HEK293 (cell line): ENCODE data around the gene RIPOR3.
A peak's percentile ranks its signal among the peaks of the same experiment; 100 is the strongest.

Experiments
- CTCF ChIA-PET: fragments of 350-600 bp; formaldehyde crosslinking; extraction: SDS; loops from one replicate; lab custom pipeline; 2021; ENCODE audit warnings: antibody characterized with exemption; lab: Yijun Ruan, JAX
- POLR2A ChIA-PET: fragments of 300-600 bp; formaldehyde crosslinking; extraction: SDS; loops from one replicate; lab custom pipeline; 2020; ENCODE audit warnings: antibody characterized with exemption, inconsistent platforms; lab: Yijun Ruan, JAX
- H3K27ac ChIP-seq: fragments of 200-500 bp; sonication (Bioruptor generic); 2 replicates; pipeline ENCODE4 v1.5.1; 2014; ENCODE audit warnings: low read depth, low read length, control low read depth, inconsistent platforms; ENCODE audit errors: extremely low read depth
- H3K36me3 ChIP-seq, 2 experiments: fragments of 200-500 bp in 1 of 2; sonication (Bioruptor generic) in 1 of 2; 1 replicate in 1 of 2; 2 replicates in 1 of 2; pipeline ENCODE4 v1.5.1; 2014 to 2017; ENCODE audit warnings: inconsistent platforms in 2 of 2, low read length in 2 of 2; ENCODE audit not compliant: control insufficient read depth in 2 of 2, insufficient read depth in 1 of 2
- H3K4me1 ChIP-seq: fragments of 200-500 bp; sonication (Bioruptor generic); 2 replicates; pipeline ENCODE4 v1.5.1; 2014; ENCODE audit warnings: mild to moderate bottlenecking, low read length, inconsistent platforms; ENCODE audit not compliant: control insufficient read depth, insufficient read depth
- H3K4me3 ChIP-seq: 2 replicates; pipeline ENCODE4 v1.5.1; 2011; ENCODE audit warnings: low read depth, mild to moderate bottlenecking, control low read depth, low read length, moderate library complexity
- H3K9me3 ChIP-seq: fragments of 200-500 bp; sonication (Bioruptor generic); 2 replicates; pipeline ENCODE4 v1.5.1; 2014; ENCODE audit warnings: low read depth, low read length, inconsistent platforms; ENCODE audit not compliant: control insufficient read depth, insufficient read depth
- GLI4 ChIP-seq: fragments of 450-650 bp; formaldehyde crosslinking; IDR thresholded peaks from 2 replicates; pipeline ENCODE4 v1.5.1; 2016; ENCODE audit warnings: missing biosample characterization, missing genetic modification characterization
- KLF7 ChIP-seq: fragments of 450-650 bp; formaldehyde crosslinking; IDR thresholded peaks from 2 replicates; pipeline ENCODE4 v1.5.1; 2016; ENCODE audit warnings: missing biosample characterization, missing genetic modification characterization, borderline replicate concordance
- WT1 ChIP-seq: fragments of 450-650 bp; formaldehyde crosslinking; IDR thresholded peaks from 2 replicates; pipeline ENCODE4 v1.5.1; 2016; ENCODE audit warnings: missing biosample characterization, missing genetic modification characterization
- ZNF112 ChIP-seq: fragments of 450-650 bp; formaldehyde crosslinking; IDR thresholded peaks from 2 replicates; pipeline ENCODE4 v1.5.0; 2017; ENCODE audit warnings: missing biosample characterization, missing genetic modification characterization
- ZNF121 ChIP-seq: fragments of 450-650 bp; formaldehyde crosslinking; IDR thresholded peaks from 2 replicates; pipeline ENCODE4 v1.5.1; 2016; ENCODE audit warnings: missing biosample characterization, missing genetic modification characterization
- ZNF214 ChIP-seq: fragments of 450-650 bp; formaldehyde crosslinking; IDR thresholded peaks from 2 replicates; pipeline ENCODE4 v1.5.1; 2017; ENCODE audit warnings: missing biosample characterization, mild to moderate bottlenecking, missing genetic modification characterization, borderline replicate concordance
- ZNF24 ChIP-seq: fragments of 450-650 bp; formaldehyde crosslinking; IDR thresholded peaks from 2 replicates; pipeline ENCODE4 v1.5.1; 2016; ENCODE audit warnings: missing biosample characterization, missing genetic modification characterization
- ZNF350 ChIP-seq: fragments of 450-650 bp; formaldehyde crosslinking; IDR thresholded peaks from 2 replicates; pipeline ENCODE4 v1.5.0; 2017; ENCODE audit warnings: missing biosample characterization, mild to moderate bottlenecking, missing genetic modification characterization
- ZNF544 ChIP-seq: fragments of 450-650 bp; formaldehyde crosslinking; IDR thresholded peaks from 2 replicates; pipeline ENCODE4 v1.5.0; 2017; ENCODE audit warnings: missing biosample characterization, missing genetic modification characterization
- ZNF571 ChIP-seq: fragments of 450-650 bp; formaldehyde crosslinking; IDR thresholded peaks from 2 replicates; pipeline ENCODE4 v1.5.0; 2017; ENCODE audit warnings: missing biosample characterization, missing genetic modification characterization
- ZNF629 ChIP-seq: fragments of 450-650 bp; formaldehyde crosslinking; IDR thresholded peaks from 2 replicates; pipeline ENCODE4 v1.5.1; 2017; ENCODE audit warnings: missing biosample characterization, missing genetic modification characterization
- ZNF837 ChIP-seq: fragments of 450-650 bp; formaldehyde crosslinking; IDR thresholded peaks from 2 replicates; pipeline ENCODE4 v1.5.1; 2016; ENCODE audit warnings: missing biosample characterization, missing genetic modification characterization
- ZSCAN30 ChIP-seq: fragments of 450-650 bp; IDR thresholded peaks from 2 replicates; pipeline ENCODE4 v1.5.1; 2018; ENCODE audit warnings: missing biosample characterization, mild to moderate bottlenecking, missing genetic modification characterization, moderate library complexity
- TF ChIP-seq, protein P1 (sequence below): fragments of 450-650 bp; IDR thresholded peaks from 2 replicates; pipeline ENCODE4 v1.5.1; 2018; ENCODE audit warnings: missing biosample characterization, mild to moderate bottlenecking, missing genetic modification characterization
- TF ChIP-seq, protein P2 (sequence below): fragments of 450-650 bp; formaldehyde crosslinking; IDR thresholded peaks from 2 replicates; pipeline ENCODE4 v1.5.1; 2016; ENCODE audit warnings: missing biosample characterization, missing genetic modification characterization
- TF ChIP-seq, protein P3 (sequence below): IDR thresholded peaks from 2 replicates; pipeline ENCODE4 v1.6.1; 2011; ENCODE audit warnings: mild to moderate bottlenecking, low read depth, low read length, borderline replicate concordance
- TF ChIP-seq, protein P4 (sequence below): fragments of 450-650 bp; formaldehyde crosslinking; IDR thresholded peaks from 2 replicates; pipeline ENCODE4 v1.5.1; 2016; ENCODE audit warnings: missing biosample characterization, missing genetic modification characterization
- TF ChIP-seq, protein P5 (sequence below): fragments of 450-650 bp; formaldehyde crosslinking; IDR thresholded peaks from 2 replicates; pipeline ENCODE4 v1.5.1; 2016; ENCODE audit warnings: missing biosample characterization, missing genetic modification characterization
- TF ChIP-seq, protein P6 (sequence below): fragments of 450-650 bp; formaldehyde crosslinking; IDR thresholded peaks from 2 replicates; pipeline ENCODE4 v1.5.1; 2016; ENCODE audit warnings: missing biosample characterization, missing genetic modification characterization
- TF ChIP-seq, protein P7 (sequence below): fragments of 450-650 bp; formaldehyde crosslinking; optimal IDR thresholded peaks from 2 replicates; pipeline ENCODE3; 2016; ENCODE audit warnings: missing biosample characterization, mild to moderate bottlenecking, missing genetic modification characterization

The RIPOR3 gene

DNA sequence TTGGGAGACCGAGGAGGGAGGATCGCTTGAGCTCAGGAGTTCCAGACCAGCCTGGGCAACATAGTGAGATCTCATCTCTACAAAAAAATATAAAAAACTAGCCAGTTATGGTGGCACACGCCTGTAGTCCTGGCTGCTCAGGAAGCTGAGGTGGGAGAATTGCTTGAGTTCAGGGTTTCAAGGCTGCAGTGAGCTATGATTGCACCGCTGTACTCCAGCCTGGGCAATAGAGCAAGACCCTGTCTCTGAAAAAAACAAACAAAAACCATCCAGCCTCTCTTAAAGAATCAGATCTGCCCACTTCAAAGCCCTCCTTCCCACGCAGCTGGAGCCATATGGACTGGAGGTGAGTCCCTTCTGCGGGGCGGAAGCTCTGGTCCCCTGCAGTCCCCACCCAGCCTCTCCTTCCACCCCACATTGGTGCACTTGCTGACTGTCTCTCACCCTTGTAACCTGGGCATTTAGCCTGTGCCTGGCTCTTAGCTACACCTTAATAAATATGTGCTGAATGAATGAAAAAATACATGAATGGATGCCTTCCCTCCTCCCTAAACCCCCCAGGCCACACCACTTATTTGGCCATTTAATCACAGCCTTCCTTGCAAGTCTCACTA lies 32.9 kb upstream of the RIPOR3 start:
- POLR2A ChIA-PET: interaction anchor here (1.1 kb wide), 1 partner anchor 11 kb away, joined by 4 read pairs; no protein-coding TSS in a partner anchor
- Histone ChIP-seq H3K36me3 (no peaks in the 10 kb centered on the region), H3K4me3 (no peak overlapping the region), H3K27ac (no peak overlapping the region; the same call in 1 of the 2 replicates), H3K4me1 (no peaks in the 10 kb centered on the region), H3K9me3 (no peaks in the 10 kb centered on the region)
- CTCF ChIA-PET: interaction anchor here (0.8 to 2.0 kb wide), 6 partner anchors 10 to 98 kb away, joined by 3 to 10 read pairs (median 5); no protein-coding TSS in a partner anchor
- peak; percentile 95 for TF ChIP-seq ZNF121
- TF ChIP-seq, protein P1, sequence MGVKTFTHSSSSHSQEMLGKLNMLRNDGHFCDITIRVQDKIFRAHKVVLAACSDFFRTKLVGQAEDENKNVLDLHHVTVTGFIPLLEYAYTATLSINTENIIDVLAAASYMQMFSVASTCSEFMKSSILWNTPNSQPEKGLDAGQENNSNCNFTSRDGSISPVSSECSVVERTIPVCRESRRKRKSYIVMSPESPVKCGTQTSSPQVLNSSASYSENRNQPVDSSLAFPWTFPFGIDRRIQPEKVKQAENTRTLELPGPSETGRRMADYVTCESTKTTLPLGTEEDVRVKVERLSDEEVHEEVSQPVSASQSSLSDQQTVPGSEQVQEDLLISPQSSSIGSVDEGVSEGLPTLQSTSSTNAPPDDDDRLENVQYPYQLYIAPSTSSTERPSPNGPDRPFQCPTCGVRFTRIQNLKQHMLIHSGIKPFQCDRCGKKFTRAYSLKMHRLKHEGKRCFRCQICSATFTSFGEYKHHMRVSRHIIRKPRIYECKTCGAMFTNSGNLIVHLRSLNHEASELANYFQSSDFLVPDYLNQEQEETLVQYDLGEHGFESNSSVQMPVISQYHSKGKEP (tag by site-specific recombination): no peak

DNA sequence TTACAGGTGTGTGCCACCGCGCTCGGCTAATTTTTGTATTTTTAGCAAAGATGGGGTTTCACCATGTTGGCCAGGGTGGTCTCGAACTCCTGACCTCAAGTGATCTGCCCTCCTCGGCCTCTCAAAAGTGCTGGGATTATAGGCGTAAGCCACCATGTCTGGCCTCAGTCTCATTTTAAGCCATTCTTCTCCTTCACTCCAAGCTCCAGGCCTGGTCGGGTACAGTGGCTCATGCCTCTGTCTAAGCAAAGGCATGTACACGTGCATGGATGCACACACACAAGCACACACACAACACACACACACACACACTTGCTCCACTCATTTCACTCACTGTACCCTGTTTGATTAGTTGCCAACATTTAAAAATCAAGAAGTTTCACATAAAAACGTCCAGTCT lies 32.3 kb upstream of the RIPOR3 start:
- no peaks in the 10 kb centered on the region for H3K9me3 ChIP-seq
- TF ChIP-seq ZNF544 (tag by site-specific recombination) (no peak), ZSCAN30 (no peak), ZNF350 (tag by site-specific recombination) (no peak), WT1 (tag by site-specific recombination) (no peak), KLF7 (tag by site-specific recombination) (no peak), GLI4 (tag by site-specific recombination) (no peak), ZNF112 (tag by site-specific recombination) (no peak), ZNF571 (no peak), ZNF24 (tag by site-specific recombination) (no peak), ZNF214 (no peak), ZNF629 (tag by site-specific recombination) (no peak), ZNF837 (tag by site-specific recombination) (no peak)
- TF ChIP-seq, protein P2, sequence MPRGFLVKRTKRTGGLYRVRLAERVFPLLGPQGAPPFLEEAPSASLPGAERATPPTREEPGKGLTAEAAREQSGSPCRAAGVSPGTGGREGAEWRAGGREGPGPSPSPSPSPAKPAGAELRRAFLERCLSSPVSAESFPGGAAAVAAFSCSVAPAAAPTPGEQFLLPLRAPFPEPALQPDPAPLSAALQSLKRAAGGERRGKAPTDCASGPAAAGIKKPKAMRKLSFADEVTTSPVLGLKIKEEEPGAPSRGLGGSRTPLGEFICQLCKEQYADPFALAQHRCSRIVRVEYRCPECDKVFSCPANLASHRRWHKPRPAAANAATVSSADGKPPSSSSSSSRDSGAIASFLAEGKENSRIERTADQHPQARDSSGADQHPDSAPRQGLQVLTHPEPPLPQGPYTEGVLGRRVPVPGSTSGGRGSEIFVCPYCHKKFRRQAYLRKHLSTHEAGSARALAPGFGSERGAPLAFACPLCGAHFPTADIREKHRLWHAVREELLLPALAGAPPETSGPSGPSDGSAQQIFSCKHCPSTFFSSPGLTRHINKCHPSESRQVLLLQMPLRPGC: no peak
- TF ChIP-seq, protein P3, sequence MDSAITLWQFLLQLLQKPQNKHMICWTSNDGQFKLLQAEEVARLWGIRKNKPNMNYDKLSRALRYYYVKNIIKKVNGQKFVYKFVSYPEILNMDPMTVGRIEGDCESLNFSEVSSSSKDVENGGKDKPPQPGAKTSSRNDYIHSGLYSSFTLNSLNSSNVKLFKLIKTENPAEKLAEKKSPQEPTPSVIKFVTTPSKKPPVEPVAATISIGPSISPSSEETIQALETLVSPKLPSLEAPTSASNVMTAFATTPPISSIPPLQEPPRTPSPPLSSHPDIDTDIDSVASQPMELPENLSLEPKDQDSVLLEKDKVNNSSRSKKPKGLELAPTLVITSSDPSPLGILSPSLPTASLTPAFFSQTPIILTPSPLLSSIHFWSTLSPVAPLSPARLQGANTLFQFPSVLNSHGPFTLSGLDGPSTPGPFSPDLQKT: no peak
- TF ChIP-seq, protein P4, sequence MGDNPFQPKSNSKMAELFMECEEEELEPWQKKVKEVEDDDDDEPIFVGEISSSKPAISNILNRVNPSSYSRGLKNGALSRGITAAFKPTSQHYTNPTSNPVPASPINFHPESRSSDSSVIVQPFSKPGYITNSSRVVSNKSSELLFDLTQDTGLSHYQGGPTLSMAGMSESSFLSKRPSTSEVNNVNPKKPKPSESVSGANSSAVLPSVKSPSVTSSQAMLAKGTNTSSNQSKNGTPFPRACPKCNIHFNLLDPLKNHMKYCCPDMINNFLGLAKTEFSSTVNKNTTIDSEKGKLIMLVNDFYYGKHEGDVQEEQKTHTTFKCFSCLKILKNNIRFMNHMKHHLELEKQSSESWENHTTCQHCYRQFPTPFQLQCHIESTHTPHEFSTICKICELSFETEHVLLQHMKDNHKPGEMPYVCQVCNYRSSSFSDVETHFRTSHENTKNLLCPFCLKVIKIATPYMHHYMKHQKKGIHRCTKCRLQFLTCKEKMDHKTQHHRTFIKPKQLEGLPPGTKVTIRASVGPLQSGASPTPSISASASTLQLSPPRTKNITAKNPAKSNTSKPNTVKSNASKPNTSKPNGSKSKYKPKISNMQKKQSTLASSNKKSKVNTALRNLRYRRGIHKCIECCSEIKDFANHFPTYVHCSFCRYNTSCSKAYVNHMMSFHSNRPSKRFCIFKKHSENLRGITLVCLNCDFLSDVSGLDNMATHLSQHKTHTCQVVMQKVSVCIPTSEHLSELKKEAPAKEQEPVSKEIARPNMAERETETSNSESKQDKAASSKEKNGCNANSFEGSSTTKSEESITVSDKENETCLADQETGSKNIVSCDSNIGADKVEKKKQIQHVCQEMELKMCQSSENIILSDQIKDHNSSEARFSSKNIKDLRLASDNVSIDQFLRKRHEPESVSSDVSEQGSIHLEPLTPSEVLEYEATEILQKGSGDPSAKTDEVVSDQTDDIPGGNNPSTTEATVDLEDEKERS: no peak
- TF ChIP-seq, protein P5, sequence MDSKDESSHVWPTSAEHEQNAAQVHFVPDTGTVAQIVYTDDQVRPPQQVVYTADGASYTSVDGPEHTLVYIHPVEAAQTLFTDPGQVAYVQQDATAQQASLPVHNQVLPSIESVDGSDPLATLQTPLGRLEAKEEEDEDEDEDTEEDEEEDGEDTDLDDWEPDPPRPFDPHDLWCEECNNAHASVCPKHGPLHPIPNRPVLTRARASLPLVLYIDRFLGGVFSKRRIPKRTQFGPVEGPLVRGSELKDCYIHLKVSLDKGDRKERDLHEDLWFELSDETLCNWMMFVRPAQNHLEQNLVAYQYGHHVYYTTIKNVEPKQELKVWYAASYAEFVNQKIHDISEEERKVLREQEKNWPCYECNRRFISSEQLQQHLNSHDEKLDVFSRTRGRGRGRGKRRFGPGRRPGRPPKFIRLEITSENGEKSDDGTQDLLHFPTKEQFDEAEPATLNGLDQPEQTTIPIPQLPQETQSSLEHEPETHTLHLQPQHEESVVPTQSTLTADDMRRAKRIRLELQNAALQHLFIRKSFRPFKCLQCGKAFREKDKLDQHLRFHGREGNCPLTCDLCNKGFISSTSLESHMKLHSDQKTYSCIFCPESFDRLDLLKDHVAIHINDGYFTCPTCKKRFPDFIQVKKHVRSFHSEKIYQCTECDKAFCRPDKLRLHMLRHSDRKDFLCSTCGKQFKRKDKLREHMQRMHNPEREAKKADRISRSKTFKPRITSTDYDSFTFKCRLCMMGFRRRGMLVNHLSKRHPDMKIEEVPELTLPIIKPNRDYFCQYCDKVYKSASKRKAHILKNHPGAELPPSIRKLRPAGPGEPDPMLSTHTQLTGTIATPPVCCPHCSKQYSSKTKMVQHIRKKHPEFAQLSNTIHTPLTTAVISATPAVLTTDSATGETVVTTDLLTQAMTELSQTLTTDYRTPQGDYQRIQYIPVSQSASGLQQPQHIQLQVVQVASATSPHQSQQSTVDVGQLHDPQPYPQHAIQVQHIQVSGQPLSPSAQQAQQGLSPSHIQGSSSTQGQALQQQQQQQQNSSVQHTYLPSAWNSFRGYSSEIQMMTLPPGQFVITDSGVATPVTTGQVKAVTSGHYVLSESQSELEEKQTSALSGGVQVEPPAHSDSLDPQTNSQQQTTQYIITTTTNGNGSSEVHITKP (tag by site-specific recombination): no peak
- TF ChIP-seq, protein P6, sequence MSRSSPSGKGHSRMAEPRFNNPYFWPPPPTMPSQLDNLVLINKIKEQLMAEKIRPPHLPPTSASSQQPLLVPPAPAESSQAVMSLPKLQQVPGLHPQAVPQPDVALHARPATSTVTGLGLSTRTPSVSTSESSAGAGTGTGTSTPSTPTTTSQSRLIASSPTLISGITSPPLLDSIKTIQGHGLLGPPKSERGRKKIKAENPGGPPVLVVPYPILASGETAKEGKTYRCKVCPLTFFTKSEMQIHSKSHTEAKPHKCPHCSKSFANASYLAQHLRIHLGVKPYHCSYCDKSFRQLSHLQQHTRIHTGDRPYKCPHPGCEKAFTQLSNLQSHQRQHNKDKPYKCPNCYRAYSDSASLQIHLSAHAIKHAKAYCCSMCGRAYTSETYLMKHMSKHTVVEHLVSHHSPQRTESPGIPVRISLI (tag by site-specific recombination): no peak
- TF ChIP-seq, protein P7, sequence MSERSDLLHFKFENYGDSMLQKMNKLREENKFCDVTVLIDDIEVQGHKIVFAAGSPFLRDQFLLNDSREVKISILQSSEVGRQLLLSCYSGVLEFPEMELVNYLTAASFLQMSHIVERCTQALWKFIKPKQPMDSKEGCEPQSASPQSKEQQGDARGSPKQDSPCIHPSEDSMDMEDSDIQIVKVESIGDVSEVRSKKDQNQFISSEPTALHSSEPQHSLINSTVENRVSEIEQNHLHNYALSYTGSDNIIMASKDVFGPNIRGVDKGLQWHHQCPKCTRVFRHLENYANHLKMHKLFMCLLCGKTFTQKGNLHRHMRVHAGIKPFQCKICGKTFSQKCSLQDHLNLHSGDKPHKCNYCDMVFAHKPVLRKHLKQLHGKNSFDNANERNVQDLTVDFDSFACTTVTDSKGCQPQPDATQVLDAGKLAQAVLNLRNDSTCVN (tag by site-specific recombination): no peak

More for the DNA sequence above, 32.3 kb upstream of the RIPOR3 start:
- ChIA-PET CTCF (interaction anchor here (0.6 to 1.4 kb wide), 5 partner anchors 23 to 98 kb away, joined by 3 to 6 read pairs (median 4); no protein-coding TSS in a partner anchor), POLR2A (no interaction called here)
- Histone ChIP-seq H3K27ac (no peak overlapping the region), H3K36me3 (no peaks in the 10 kb centered on the region), H3K4me1 (peaks cover 2% of the 10 kb centered on the region; the same call in 1 of the 2 replicates), H3K4me3 (no peak overlapping the region)
